Medulla oblongata (tissue), 1 donor: Measurements from ENCODE around the gene ZBTB7C.
A peak's percentile ranks its signal among the peaks of the same experiment; 100 is the strongest.
"Not testable (repeated sequence)": the region's sequence is repeated elsewhere in the genome, so short reads cannot be mapped to it uniquely, and the experiment has no call there.

Experiments
- DNase-seq: peaks from one replicate; pipeline ENCODE4 v3.0.0-alpha.2; 2015; ENCODE audit errors: extremely low spot score

Gene ZBTB7C

DNA sequence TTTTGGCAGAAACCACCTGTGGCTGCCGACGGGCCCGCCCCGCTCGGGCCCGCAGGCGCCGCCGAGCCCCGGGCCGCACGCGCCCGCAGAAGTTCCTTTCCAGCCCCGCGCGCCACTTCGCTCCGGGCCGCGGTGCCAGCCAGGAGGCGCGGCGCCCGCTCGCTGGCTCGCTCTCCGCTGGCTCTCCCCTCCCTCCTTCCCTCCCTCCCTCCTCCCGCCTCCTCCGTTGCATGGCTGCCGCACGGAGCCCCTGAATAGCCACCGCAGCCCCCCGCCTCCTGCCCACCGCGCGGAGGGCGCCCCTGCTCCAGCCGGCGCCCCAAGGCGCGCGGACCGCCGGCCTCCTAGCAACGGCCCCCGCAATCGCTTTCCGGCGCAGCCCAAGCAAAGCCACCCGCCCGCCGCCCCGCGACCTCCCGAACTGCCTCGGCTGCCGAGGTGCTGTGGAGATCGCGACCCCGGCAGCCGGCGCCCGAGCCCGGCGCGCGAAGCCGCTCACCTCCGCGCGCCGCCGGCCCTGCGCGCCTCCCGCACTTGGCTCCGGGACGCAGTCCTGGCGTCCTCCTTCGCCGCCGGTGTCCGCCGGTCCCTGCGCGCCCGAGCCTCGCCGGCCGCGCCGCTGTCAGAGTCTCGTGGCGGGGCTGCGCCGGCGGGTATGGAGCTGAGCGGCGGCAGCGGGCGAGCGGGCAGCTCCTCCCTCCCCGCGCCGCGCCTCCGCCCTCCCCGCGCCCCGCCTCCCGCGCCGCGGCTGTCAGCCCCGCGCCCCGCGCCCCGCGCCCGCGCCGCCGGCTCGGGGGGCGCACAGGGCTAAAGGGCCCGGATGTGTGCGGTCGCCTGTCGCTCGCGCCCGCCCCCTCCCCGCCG lies at the start of gene ZBTB7C:
Gene ZBTB7C (minus strand): TSS at position 657 of the 864 bp plus-strand sequence.
- no peak for DNase-seq

DNA sequence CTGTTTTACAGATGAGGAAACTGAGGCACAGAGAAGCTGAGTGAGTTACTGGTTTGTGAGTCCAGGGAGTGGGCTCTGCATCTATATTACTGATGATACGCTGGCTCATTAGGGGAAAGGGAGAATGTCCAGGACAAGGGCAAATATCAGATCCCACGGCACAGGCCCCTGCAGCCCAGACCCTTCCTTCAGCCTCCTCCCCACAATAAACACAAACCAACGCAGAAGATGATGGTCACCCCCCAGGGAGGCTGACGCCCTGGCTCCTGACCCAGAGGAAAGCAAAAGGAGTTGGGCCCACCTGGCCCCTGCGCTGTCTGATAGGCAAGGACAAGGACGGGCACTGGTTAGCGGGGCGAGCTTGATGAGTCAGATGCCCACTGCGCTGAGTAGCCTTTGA lies 47.7 kb upstream of the ZBTB7C start:
- DNase-seq = no peak

DNA sequence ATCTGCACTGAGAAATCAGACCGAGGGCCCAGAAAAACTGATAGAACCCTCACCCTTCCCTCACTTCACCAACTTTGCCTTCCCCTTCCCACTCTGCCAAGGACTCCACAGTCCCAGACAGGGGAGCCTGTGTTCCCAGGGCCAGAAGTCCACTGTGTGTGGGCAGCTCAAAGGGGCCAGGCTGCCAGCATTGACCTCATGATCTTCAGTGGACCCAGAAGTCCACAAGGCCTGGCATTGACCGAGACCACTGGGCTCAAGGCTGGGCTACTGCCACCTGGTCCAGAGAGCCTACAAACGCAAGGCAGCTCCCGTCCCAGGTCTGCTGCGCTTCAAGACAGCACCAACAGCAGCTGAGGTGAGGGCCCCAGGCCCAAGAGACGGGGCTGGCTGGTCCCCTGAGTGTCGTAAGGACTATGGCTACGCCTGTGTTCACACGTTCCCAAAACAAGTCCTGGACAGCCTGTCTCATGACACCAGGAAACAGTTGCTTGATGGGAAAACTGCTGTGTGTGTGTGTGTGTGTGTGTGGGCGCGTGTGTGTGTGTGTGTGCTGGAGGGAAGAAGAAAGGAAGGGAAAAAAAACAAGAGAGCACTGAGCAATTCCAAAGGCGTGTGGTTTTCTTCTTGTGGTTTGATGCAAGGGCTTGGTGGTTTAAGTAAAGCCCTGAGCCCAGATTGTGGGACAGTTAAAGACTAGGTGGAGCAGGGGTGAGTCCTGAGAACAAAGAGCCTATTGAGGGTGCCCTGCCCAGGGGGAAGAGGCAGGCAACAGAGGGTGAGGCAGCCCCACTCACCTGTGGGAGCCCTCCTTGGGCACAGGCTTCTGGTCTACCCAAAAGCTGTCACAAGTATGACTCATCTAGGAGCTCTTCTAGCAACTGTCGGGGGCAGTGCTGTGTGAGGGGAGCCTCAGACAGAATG lies 46.6 kb upstream of the ZBTB7C start:
- no peak for DNase-seq

DNA sequence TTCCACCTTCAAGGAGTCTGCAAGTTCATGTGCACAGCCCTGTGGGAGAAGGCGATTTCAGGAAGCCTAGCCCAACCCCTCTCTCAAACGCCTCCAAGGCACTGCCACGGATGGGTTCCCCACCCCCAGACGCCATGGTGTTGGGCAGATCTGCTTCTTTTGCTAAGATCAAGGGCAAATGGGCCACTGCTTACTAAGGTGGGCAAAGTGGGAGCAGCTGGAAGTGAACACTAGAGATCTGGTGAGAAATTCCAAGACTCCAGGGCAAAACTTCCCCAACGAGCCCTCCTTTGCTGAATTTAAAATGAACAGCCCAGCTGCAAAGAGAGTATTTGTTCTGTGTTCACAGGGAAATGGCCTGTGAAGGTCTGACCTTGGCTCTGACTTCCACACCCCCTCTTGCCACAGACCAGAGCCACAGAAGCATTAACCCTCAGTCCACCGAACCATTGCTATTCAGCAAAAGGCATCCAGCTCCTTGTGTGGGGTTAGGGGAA lies 45.1 kb upstream of the ZBTB7C start:
- DNase-seq = no peak

DNA sequence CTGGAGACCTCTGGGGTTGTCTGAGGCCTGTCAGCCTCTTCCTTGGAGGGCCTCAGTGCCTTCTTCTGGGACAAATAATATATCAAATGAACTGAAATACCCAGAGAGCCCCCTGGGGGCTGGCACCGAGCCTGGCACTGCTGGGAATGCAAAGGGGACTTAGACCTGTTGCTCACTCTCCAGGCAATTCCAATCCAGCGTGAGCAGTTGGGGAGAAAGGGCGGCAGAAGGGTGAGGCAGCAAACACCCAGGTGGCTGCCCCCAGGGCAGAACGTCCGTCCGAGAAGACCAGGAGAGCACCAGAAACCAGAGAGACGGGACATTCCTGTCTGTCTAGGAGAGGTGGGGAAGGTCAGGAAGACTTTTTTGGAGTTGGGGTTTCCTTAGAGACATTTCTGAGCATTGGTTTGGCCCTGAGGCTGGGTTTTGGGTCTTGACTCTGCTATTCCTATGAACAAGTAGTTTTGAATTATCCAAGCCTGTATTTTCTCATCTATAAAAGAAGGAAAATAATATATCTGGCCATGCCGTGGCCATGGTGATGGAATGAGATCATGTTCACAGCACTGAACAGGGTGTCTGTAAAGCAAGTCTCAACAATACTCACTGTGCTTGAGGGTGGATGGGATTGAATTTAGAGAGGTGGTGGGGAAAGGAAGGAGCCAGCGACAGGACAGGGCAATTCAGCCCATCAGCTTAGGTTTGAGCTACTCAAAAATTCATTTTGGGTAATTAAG lies 44.3 kb upstream of the ZBTB7C start:
- no peak for DNase-seq

DNA sequence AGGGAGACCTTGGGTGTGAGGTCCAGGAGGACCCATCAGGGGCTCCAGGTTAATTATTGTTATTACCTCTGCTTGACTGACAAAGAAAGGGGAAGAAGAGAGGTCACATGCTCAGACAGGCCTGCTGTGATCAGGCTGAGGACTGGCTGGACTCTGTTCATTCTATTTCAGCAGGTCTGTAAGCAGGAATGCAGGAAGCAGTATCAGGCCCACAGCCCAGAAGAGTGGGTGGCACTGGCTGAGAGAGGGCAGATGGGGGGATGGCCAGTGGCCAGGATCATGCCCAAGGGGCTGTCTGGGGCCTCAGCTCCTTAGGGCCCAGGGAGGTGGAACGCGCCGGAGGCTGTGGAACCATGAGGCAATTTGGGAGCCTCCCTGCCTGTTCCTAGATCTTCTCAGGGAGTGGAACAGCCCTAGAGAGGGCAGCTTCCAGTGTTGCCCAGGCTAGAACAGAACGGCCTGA lies 43.7 kb upstream of the ZBTB7C start:
- peak; percentile 45 for DNase-seq

DNA sequence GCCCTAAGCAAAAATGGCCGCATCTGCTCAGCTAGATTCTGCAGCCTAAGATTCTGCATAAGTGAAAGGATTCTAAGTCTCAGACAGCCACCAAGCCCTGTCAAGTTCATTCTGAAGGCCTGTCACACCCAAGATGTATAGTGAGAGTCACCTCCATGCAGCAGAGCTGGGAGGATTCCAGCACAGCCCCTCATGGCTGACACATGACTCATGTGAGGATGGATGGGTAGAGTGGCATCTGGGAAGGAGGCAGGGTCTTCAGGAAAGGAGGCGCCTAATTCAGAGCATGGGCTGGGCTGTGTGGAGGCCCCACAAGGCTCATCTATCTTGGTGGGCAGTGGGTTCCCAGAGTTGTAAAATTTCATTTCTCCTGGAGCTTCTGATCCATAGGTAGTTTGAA lies 41.5 kb upstream of the ZBTB7C start:
- DNase-seq = no peak

DNA sequence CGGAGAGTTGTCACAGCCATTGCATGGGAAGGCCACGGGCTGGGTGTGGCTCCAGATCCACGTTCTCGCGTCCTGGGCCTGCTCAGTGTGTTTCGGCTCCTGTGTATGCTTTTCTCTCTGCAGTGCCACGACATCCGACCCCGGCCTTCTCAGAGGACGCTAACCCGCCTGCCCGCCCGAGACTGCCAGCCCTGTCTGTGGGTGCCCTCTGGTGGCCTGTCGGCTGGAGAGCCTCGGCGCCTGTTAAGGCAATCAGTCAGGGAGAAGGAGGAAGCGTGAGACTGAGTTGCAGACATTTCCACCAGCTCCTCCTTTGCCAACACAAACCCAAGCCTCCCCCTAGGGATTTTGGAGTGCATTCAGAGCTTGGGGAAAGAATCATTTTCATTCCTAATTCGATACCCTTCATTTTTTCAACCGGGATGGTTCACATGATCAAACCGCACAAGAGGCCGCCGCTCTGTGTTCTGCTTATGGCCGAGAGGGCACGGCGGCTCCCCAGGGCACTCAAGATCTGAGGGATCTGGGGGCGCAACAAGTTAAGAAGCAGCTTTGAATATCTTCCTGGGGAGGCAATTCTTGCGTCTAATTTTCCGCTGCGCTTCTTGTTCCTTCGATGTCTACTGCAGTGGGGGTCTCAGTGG lies 37.5 kb upstream of the ZBTB7C start:
- DNase-seq = peak; percentile 89

DNA sequence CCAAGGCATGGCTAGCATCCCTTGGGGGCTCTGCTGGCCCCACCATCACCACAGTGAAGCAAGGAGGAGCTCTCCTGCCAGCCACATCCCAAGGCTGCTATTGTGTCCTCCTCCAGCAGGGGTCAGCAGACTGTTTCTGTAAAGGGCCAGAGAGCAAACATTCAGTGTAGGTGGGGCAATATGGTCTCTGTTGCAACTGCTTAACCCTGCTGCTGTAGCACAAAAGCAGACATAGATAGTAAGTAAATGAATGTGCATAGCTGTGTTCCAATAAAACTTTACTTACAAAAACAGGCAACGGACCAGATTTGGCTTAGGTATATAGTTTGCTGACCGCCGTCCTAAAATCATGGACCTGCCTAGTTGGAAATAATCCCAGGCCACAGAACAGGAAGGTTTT lies 36.4 kb upstream of the ZBTB7C start:
- peak; percentile 87 for DNase-seq

DNA sequence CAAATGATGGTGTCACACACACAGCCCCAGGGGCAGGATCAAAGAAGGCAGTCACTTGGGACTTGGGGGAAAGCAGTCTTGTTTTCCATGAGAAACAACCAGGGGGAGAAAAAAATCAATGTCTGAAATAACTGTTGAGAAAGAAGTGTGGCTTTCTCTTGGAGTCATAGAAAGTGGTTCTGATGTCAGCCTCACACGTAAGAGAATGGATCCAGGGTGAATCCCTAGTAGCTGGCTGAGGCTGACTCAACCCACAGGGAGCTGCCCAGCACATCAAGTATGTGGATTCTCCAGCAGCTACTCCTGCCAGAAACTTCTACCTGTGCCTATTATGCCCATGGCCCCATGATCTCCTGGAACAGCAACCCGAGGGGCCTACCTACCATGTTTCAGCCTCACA lies 33.6 kb upstream of the ZBTB7C start:
- DNase-seq = no peak

DNA sequence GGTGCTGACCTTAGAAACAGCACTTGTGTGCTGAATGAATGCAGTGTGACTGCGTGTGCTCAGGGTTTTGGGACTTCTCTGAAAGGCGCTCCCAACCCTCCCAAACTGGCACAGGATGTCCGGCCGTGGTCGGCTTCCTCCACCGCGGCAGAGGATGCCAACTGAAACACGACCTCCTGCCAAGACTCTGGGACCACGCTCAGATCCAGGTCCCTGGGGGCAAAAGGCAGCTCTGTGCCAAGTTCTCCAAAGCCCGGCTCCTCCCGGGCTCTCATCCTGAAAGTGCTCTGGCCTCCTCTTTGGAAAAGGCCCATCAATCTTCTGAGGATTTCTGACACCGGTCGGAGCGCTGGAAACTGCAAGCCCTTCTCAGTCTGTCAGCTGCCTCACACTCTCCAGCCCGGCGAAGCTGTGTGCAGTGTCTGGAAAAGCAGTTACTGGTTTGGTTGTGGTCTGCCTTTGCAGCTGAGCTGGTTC lies 32.3 kb upstream of the ZBTB7C start:
- DNase-seq = peak; percentile 54

DNA sequence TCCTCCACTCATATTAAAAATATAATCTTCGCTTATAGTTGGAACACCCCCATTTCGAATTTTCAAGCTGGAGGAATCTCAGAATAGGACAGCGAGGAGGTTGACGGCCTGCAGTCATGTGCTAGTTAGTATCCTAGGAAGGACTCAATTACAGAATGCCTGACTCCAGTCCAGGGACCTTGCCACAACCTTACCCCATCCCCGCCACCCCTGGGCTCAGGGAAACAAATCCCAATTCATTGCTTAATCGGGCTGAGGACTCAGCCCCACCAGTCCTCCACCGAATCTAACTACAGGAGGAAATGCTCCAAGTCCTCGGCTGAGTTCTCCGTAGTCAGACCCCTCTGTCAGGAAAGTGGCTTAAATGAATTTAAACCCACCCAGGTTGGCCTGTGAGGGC lies 31.7 kb upstream of the ZBTB7C start:
- no peak for DNase-seq

DNA sequence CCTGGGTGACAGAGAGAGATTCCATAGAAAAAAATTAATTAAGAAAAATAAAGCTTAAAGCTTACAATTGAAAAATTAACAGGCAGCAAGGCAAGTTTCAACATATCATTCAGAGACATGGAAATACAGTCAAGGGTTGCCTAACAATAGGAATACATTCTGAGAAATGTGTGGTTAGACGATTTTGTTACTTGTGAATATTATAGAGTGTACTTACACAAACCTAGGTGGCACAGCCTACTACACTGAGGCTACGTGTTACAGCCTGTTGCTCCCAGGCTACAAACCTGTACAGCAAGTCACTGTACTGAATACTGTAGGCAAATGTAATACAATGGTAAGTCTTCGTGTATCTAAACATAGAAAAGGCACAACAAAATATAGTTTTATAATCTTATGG lies 27.7 kb upstream of the ZBTB7C start:
- DNase-seq = no peak

DNA sequence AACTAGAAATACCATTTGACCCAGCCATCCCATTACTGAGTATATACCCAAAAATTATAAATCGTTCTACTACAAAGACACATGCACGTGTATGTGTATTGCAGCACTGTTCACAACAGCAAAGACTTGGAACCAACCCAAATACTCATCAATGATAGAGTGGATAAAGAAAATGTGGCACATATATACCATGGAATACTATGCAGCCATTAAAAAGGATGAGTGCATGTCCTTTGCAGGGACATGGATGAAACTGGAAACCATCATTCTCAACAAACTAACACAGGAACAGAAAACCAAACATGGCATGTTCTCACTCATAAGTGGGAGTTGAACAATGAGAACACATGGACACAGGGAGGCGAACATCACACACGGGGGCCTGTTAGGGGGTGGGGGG lies 25.2 kb upstream of the ZBTB7C start:
- not testable (repeated sequence) for DNase-seq

DNA sequence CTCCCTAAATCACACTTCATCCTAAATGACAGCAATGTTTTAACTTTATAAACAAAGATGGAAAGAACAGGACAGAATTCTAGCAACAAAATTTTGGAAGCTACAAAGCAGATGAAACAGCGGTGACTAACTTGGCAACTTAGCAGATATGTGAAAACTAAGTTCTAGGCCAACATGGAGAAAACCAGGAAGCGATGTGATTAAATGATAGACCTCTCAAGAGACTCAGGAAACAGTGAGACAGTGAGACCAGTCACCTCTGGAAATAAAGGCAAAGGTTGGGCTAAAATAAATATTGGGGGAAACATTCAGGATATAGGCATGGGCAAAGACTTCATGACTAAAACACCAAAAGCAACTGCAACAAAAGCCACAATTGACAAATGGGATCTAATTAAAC lies 24.4 kb upstream of the ZBTB7C start:
- DNase-seq = no peak

DNA sequence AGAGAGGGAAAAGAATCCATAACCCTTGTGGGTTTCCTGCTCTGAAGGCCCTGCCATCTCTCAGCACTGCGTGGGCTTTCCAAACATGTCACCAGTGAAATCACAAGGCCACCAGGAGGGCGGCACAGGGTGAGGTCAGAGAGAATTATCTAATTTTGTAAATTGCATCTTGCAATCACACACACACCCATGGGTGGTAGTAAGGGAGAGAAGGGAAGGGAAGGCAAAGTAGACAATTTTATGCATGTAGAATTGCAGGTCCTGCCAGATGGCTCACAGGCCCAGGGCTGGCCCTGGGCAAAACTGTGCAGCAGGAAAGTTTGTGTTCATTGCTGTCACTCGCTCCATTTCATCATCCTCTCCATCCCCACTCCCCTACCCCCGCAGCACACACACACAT lies 21.0 kb upstream of the ZBTB7C start:
- DNase-seq = no peak

DNA sequence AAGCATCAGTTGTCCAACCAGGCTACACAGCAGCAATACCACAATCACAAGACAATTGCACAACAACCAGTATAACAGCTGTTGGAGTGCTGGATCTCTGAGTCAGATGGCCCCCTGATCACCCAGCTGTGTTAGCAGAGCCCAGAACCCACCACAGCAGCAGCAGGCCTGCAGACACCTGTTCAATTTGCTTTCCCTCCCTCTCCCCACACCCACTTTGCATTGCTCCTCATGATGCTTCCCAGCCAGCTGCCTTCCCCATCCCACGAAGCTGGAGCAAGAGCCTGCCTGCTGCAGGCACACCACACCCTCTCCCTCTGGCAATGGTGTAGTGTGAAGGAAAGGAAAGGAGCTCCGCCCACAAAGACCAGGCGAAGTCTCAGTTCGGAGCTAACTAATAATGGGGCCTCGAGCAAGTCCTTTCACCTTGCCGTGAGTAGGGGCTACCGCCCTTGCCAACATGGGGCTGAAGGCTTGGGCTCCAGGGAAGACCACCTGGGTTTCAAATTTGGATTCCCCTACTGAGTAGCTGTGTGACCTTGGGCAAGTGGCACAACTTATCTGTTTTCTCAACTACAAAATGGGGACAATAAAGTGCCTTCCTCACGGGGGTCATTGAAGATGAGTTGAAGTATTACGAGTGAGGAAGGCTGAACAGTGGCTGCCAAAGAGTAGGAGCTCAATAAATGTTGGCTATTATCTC lies 19.4 kb upstream of the ZBTB7C start:
- DNase-seq = no peak

DNA sequence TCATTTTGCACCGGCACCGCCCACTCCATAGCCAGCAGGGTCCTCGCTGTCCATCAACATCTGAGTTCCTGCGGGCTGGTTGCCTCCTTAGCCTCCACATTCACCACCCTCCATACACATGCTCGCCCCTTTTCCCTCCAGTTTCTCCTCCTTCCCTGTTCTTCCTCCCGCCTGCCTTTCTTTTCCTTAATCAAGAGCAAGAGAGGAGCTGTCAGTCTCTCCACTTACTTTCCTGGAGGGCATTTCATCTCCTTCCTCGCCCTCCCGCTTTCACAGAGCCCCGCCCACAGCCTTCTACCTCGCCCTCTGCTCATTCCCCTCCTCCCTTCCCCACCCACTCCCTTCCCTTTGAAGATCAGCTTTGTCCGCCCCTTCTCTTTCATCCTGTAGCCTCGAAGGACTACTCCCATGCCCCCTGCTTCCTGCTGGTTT lies 13.8 kb upstream of the ZBTB7C start:
- no peak for DNase-seq

DNA sequence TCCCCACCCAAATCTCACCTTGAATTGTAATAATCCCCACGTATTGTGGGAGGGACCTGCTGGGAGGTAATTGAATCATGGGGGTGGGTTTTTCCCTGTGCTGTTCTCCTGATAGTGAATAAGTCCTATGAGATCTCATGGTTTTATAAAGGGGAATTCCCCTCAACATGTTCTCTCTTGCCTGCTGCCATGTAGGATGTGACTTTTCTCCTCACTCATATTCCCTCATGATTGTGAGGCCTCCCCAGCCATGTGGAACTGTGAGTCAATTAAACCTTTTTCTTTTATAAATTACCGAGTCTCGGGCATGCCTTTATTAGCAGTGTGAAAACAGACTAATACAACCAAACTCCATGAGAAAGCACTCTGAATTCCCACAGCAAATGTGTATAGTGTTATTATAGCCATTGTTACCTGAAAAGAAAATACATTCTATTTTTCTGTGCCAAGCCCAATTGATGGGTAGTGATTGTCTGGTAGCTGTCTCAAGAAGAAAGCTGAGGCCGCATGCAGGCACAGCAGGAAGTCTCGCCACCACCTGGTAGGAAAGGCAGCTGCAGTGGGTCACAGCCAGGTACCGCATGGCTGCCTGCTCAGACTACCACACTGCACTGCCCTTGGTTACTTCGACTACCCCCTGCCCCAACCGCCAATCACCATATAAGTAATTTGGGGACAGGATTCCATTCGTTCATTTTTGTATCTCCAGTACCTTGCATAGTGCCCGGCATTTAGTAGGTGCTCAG lies 10.3 kb upstream of the ZBTB7C start:
- DNase-seq = no peak
